Gastrocnemius medialis (tissue), 4 donors: ENCODE results near the gene PIP5K1C.

Experiments used
- CTCF ChIP-seq, 5 experiments: fragments of 450-650 bp in 3 of 5; fragments of 200-600 bp in 2 of 5; sonication (generic) in 2 of 5; IDR thresholded peaks in 4 of 5; conservative IDR thresholded peaks in 1 of 5; 1 replicate in 4 of 5; 2 replicates in 1 of 5; pipeline ENCODE4 v1.5.1; 2016 to 2019; ENCODE audit warnings: antibody characterized with exemption in 5 of 5, mild to moderate bottlenecking in 3 of 5, moderate library complexity in 3 of 5
- POLR2A ChIP-seq, 2 donors: fragments of 450-650 bp; IDR thresholded peaks; one replicate each; pipeline ENCODE4 v1.6.1; 2017; ENCODE audit warnings: antibody characterized with exemption in 2 of 2, mild to moderate bottlenecking in 2 of 2, moderate library complexity in 2 of 2

GRCh38 chr19:3651684-3652083, 48.6 kb downstream of the PIP5K1C start:
- TF ChIP-seq CTCF (IDR thresholded peaks at IDR 0.05 in 4 of 5, conservative IDR thresholded peaks at IDR 0.05 in 1 of 5): no peak
- TF ChIP-seq POLR2A (IDR thresholded peaks at IDR 0.05): no peak
